Peyer's patch (tissue), 4 donors: Measurements from ENCODE around the gene SLC26A11.

Experiments used
- CTCF ChIP-seq, 6 experiments: fragments of 450-650 bp in 4 of 6; fragments of 200-600 bp in 2 of 6; sonication (generic) in 1 of 6; IDR thresholded peaks; one replicate each; pipeline ENCODE4 v1.5.1; 2017 to 2019; ENCODE audit warnings: antibody characterized with exemption in 6 of 6, mild to moderate bottlenecking in 3 of 6, moderate library complexity in 1 of 6
- POLR2A ChIP-seq, 2 donors: fragments of 450-650 bp; IDR thresholded peaks; one replicate each; pipeline ENCODE4 v1.5.1; 2017; ENCODE audit warnings: antibody characterized with exemption in 2 of 2, mild to moderate bottlenecking in 2 of 2, moderate library complexity in 2 of 2

GRCh38 chr17:80227666-80228065 is 7.4 kb downstream of the SLC26A11 start:
- no peak for TF ChIP-seq CTCF (IDR thresholded peaks at IDR 0.05)
- TF ChIP-seq POLR2A (IDR thresholded peaks at IDR 0.05): no peak
